T follicular helper cell (primary cell): Measurements from ENCODE around the gene TMEM165.
"Not testable (repeated sequence)": the region's sequence is repeated elsewhere in the genome, so short reads cannot be mapped to it uniquely, and the experiment has no call there.

ENCODE experiments used
- DNase-seq: peaks from one replicate; pipeline ENCODE4 v3.0.0-alpha.2; 2020; ENCODE audit warnings: low read depth
- total RNA-seq, 2 experiments: gene quantifications; one replicate each; lab custom pipeline; 2026; lab: John Stamatoyannopoulos, UW

Gene TMEM165
- total RNA-seq, result 46.1 to 75.8 reads per million in 2 experiments

- DNase-seq, result peak; percentile 85
Observed at GRCh38 chr4:55395529-55396307, at the start of gene TMEM165. TMEM165 (plus strand) TSS chr4:55395957; CDS start chr4:55396190, 233 bp downstream.

GRCh38 chr4:55345980-55346850 lies 49.5 kb upstream of the TMEM165 start, which contains the start of gene SRD5A3:
SRD5A3 (plus strand) TSS chr4:55346242; CDS start chr4:55346337, 95 bp downstream.
- DNase-seq, result peak; percentile 60

GRCh38 chr4:55346851-55347255 lies 48.9 kb upstream of the TMEM165 start:
- no peak for DNase-seq

- DNase-seq, result no peak
Observed at GRCh38 chr4:55347610-55348228, 48.0 kb upstream of the TMEM165 start.

- no peak for DNase-seq
Observed at GRCh38 chr4:55348466-55348865, 47.3 kb upstream of the TMEM165 start.

- DNase-seq, result not testable (repeated sequence)
Observed at GRCh38 chr4:55350870-55351269, 44.9 kb upstream of the TMEM165 start.

GRCh38 chr4:55351824-55352223 lies 43.9 kb upstream of the TMEM165 start:
- DNase-seq, result no peak

GRCh38 chr4:55352726-55353125 lies 43.0 kb upstream of the TMEM165 start:
- DNase-seq, result no peak

GRCh38 chr4:55353228-55353747 lies 42.5 kb upstream of the TMEM165 start:
- DNase-seq, result not testable (repeated sequence)

- no peak for DNase-seq
Observed at GRCh38 chr4:55354648-55355047, 41.1 kb upstream of the TMEM165 start.

GRCh38 chr4:55355555-55355954 lies 40.2 kb upstream of the TMEM165 start:
- no peak for DNase-seq

GRCh38 chr4:55356991-55357461 lies 38.7 kb upstream of the TMEM165 start:
- DNase-seq, result no peak

GRCh38 chr4:55358246-55358645 lies 37.5 kb upstream of the TMEM165 start:
- no peak for DNase-seq

- no peak for DNase-seq
Observed at GRCh38 chr4:55358668-55359067, 37.1 kb upstream of the TMEM165 start.

- no peak for DNase-seq
Observed at GRCh38 chr4:55359397-55359916, 36.3 kb upstream of the TMEM165 start.

- not testable (repeated sequence) for DNase-seq
Observed at GRCh38 chr4:55362938-55363337, 32.8 kb upstream of the TMEM165 start.

GRCh38 chr4:55363691-55364351 lies 31.9 kb upstream of the TMEM165 start:
- no peak for DNase-seq

GRCh38 chr4:55364691-55365344 lies 30.9 kb upstream of the TMEM165 start:
- no peak for DNase-seq

GRCh38 chr4:55365345-55365728 lies 30.4 kb upstream of the TMEM165 start:
- DNase-seq, result no peak

GRCh38 chr4:55366621-55367020 lies 29.1 kb upstream of the TMEM165 start:
- no peak for DNase-seq
